BLaER1 treated with 17β-estradiol and CSF1 and Interleukin-3, amounts not matched to agents 10 nM and 100 nM (cell line): ENCODE data around the gene CST3.

Experiments
- H3K27ac ChIP-seq, 11 experiments: shearing (Covaris generic); formaldehyde crosslinking; 2 replicates each; pipeline ENCODE4 v1.8.1; 2022
- H3K27me3 ChIP-seq, 11 experiments: shearing (Covaris generic); formaldehyde crosslinking; 2 replicates each; pipeline ENCODE4 v1.8.1; 2022
- H3K36me3 ChIP-seq, 11 experiments: shearing (Covaris generic); formaldehyde crosslinking; 2 replicates each; pipeline ENCODE4 v1.8.1; 2022
- H3K4me1 ChIP-seq, 10 experiments: shearing (Covaris generic); formaldehyde crosslinking; 2 replicates each; pipeline ENCODE4 v1.8.1; 2022
- H3K4me2 ChIP-seq, 11 experiments: shearing (Covaris generic); formaldehyde crosslinking; 2 replicates each; pipeline ENCODE4 v1.8.1; 2022
- H3K4me3 ChIP-seq, 10 experiments: shearing (Covaris generic); formaldehyde crosslinking; 2 replicates each; pipeline ENCODE4 v1.8.1; 2022
- H3K9ac ChIP-seq, 11 experiments: shearing (Covaris generic); formaldehyde crosslinking; 2 replicates each; pipeline ENCODE4 v1.8.1; 2022
- H3K9me3 ChIP-seq, 11 experiments: shearing (Covaris generic); formaldehyde crosslinking; replicated peaks in 1 of 11; 2 replicates each; pipeline ENCODE4 v1.8.1; 2022
- H4K20me1 ChIP-seq, 11 experiments: shearing (Covaris generic); formaldehyde crosslinking; 2 replicates each; pipeline ENCODE4 v1.8.1; 2022
- Cebpa-rat ChIP-seq, 11 experiments: shearing (Covaris generic); IDR thresholded peaks; 2 replicates each; pipeline ENCODE4 v1.8.1; 2022

Gene CST3

GRCh38 chr20:23673209-23673608 is 35.5 kb upstream of the CST3 start:
- Histone ChIP-seq H3K27me3 (no peaks in the 10 kb centered on the region), H3K36me3 (no peaks in the 10 kb centered on the region), H3K9ac (no peak overlapping the region), H3K9me3 (no peaks in the 10 kb centered on the region), H4K20me1 (no peaks in the 10 kb centered on the region), H3K27ac (no peak overlapping the region), H3K4me2 (no peak overlapping the region), H3K4me3 (no peak overlapping the region), H3K4me1 (peaks cover 0 to 7% (median 6%) of the 10 kb centered on the region in 10 experiments; a peak in 14 of 20 replicates)
- no peak for TF ChIP-seq Cebpa-rat (IDR thresholded peaks at IDR 0.05)

- Histone ChIP-seq H3K4me1 (peaks cover 5 to 18% (median 16%) of the 10 kb centered on the region in 10 experiments; a peak in 18 of 20 replicates), H4K20me1 (no peaks in the 10 kb centered on the region), H3K4me2 (no peak overlapping the region), H3K27me3 (no peaks in the 10 kb centered on the region), H3K27ac (no peak overlapping the region), H3K36me3 (no peaks in the 10 kb centered on the region), H3K9ac (no peak overlapping the region), H3K9me3 (no peaks in the 10 kb centered on the region), H3K4me3 (no peak overlapping the region)
- no peak for TF ChIP-seq Cebpa-rat (IDR thresholded peaks at IDR 0.05)
These were observed 34.4 kb upstream of the CST3 start for GRCh38 chr20:23672158-23672557.

- H3K27me3 ChIP-seq, result no peaks in the 10 kb centered on the region
- H3K4me2 ChIP-seq, result no peak overlapping the region
- H3K9ac ChIP-seq, result no peak overlapping the region
- no peak for TF ChIP-seq Cebpa-rat (IDR thresholded peaks at IDR 0.05)
- H3K9me3 ChIP-seq, result no peaks in the 10 kb centered on the region
- H3K4me3 ChIP-seq, result no peak overlapping the region
- no peak overlapping the region for H3K27ac ChIP-seq
- H4K20me1 ChIP-seq, result no peaks in the 10 kb centered on the region
- no peaks in the 10 kb centered on the region for H3K36me3 ChIP-seq
- H3K4me1 ChIP-seq, result peaks cover 11 to 25% (median 23%) of the 10 kb centered on the region in 10 experiments; a peak in 19 of 20 replicates
These were observed 33.7 kb upstream of the CST3 start for GRCh38 chr20:23671479-23671878.

- no peaks in the 10 kb centered on the region for H4K20me1 ChIP-seq
- H3K9ac ChIP-seq, result no peak overlapping the region
- no peak overlapping the region for H3K4me2 ChIP-seq
- no peaks in the 10 kb centered on the region for H3K9me3 ChIP-seq
- H3K4me3 ChIP-seq, result no peak overlapping the region
- H3K27ac ChIP-seq, result no peak overlapping the region
- no peak for TF ChIP-seq Cebpa-rat (IDR thresholded peaks at IDR 0.05)
- no peaks in the 10 kb centered on the region for H3K36me3 ChIP-seq
- H3K27me3 ChIP-seq, result no peaks in the 10 kb centered on the region
- peaks cover 16 to 33% (median 30%) of the 10 kb centered on the region in 10 experiments; a peak in 19 of 20 replicates for H3K4me1 ChIP-seq
These were observed 32.6 kb upstream of the CST3 start for GRCh38 chr20:23670361-23670760.

- Histone ChIP-seq H3K9me3 (no peaks in the 10 kb centered on the region), H3K4me1 (peaks cover 16 to 34% (median 33%) of the 10 kb centered on the region in 10 experiments; a peak in 19 of 20 replicates), H3K9ac (no peak overlapping the region), H4K20me1 (no peaks in the 10 kb centered on the region), H3K36me3 (no peaks in the 10 kb centered on the region), H3K4me2 (no peak overlapping the region), H3K27me3 (no peaks in the 10 kb centered on the region), H3K4me3 (no peak overlapping the region), H3K27ac (no peak overlapping the region)
- no peak for TF ChIP-seq Cebpa-rat (IDR thresholded peaks at IDR 0.05)
These were observed 32.1 kb upstream of the CST3 start for GRCh38 chr20:23669866-23670265.

- H3K27me3 ChIP-seq, result no peaks in the 10 kb centered on the region
- no peaks in the 10 kb centered on the region for H4K20me1 ChIP-seq
- TF ChIP-seq Cebpa-rat (IDR thresholded peaks at IDR 0.05), result no peak
- H3K4me3 ChIP-seq, result no peak overlapping the region
- no peaks in the 10 kb centered on the region for H3K36me3 ChIP-seq
- no peak overlapping the region for H3K4me2 ChIP-seq
- H3K4me1 ChIP-seq, result peaks cover 16 to 39% (median 36%) of the 10 kb centered on the region in 10 experiments; a peak in 19 of 20 replicates
- no peak overlapping the region for H3K27ac ChIP-seq
- H3K9ac ChIP-seq, result no peak overlapping the region
- H3K9me3 ChIP-seq, result no peaks in the 10 kb centered on the region
These were observed 31.6 kb upstream of the CST3 start for GRCh38 chr20:23669327-23669726.

GRCh38 chr20:23668477-23668951 is 30.8 kb upstream of the CST3 start:
- Histone ChIP-seq H3K4me1 (peaks cover 16 to 45% (median 41%) of the 10 kb centered on the region in 10 experiments; a peak in 19 of 20 replicates), H4K20me1 (no peaks in the 10 kb centered on the region), H3K4me2 (peak overlapping the region in 8 of 11 experiments; percentile 15 to 89 (median 80); a peak in 13 of 22 replicates), H3K27me3 (no peaks in the 10 kb centered on the region), H3K9me3 (no peaks in the 10 kb centered on the region), H3K36me3 (no peaks in the 10 kb centered on the region), H3K27ac (no peak overlapping the region), H3K9ac (no peak overlapping the region), H3K4me3 (no peak overlapping the region)
- no peak for TF ChIP-seq Cebpa-rat (IDR thresholded peaks at IDR 0.05)

- H3K9me3 ChIP-seq, result no peaks in the 10 kb centered on the region
- no peaks in the 10 kb centered on the region for H4K20me1 ChIP-seq
- no peak for TF ChIP-seq Cebpa-rat (IDR thresholded peaks at IDR 0.05)
- H3K4me3 ChIP-seq, result no peak overlapping the region
- H3K4me1 ChIP-seq, result peaks cover 16 to 51% (median 42%) of the 10 kb centered on the region in 10 experiments; a peak in 19 of 20 replicates
- no peak overlapping the region for H3K9ac ChIP-seq
- H3K27ac ChIP-seq, result no peak overlapping the region
- peak overlapping the region in 9 of 11 experiments; percentile 15 to 89 (median 79); a peak in 15 of 22 replicates for H3K4me2 ChIP-seq
- no peaks in the 10 kb centered on the region for H3K27me3 ChIP-seq
- no peaks in the 10 kb centered on the region for H3K36me3 ChIP-seq
These were observed 29.9 kb upstream of the CST3 start for GRCh38 chr20:23667666-23668065.

- Histone ChIP-seq H3K4me3 (peak overlapping the region in 1 of 10 experiments; percentile 28; a peak in 2 of 20 replicates), H3K9ac (peak overlapping the region in 1 of 11 experiments; percentile 32; a peak in 1 of 22 replicates)
These were observed 28.9 kb upstream of the CST3 start for GRCh38 chr20:23666698-23667097.

GRCh38 chr20:23666189-23666588 is 28.4 kb upstream of the CST3 start:
- H3K27me3 ChIP-seq, result no peaks in the 10 kb centered on the region
- H3K27ac ChIP-seq, result 0 out of 22 replicates have a peak overlapping the region, but pooled peaks of 1 of the 11 experiments have one; percentile 13
- H3K4me2 ChIP-seq, result peak overlapping the region; percentile 20 to 89 (median 78); a peak in 21 of 22 replicates
- H4K20me1 ChIP-seq, result no peaks in the 10 kb centered on the region
- peak overlapping the region in 1 of 11 experiments; percentile 32; a peak in 1 of 22 replicates for H3K9ac ChIP-seq
- no peaks in the 10 kb centered on the region for H3K36me3 ChIP-seq
- H3K9me3 ChIP-seq, result no peaks in the 10 kb centered on the region
- no peak for TF ChIP-seq Cebpa-rat (IDR thresholded peaks at IDR 0.05)
- H3K4me3 ChIP-seq, result no peak overlapping the region; a peak in 1 of 20 replicates
- peaks cover 16 to 51% (median 43%) of the 10 kb centered on the region in 10 experiments; a peak in 19 of 20 replicates for H3K4me1 ChIP-seq

More at GRCh38 chr20:23666698-23667097, 28.9 kb upstream of the CST3 start:
- peak overlapping the region; percentile 20 to 89 (median 78); a peak in 21 of 22 replicates for H3K4me2 ChIP-seq
- no peaks in the 10 kb centered on the region for H3K36me3 ChIP-seq
- no peaks in the 10 kb centered on the region for H3K9me3 ChIP-seq
- H4K20me1 ChIP-seq, result no peaks in the 10 kb centered on the region
- H3K4me1 ChIP-seq, result peaks cover 16 to 51% (median 42%) of the 10 kb centered on the region in 10 experiments; a peak in 19 of 20 replicates
- 0 out of 22 replicates have a peak overlapping the region, but pooled peaks of 1 of the 11 experiments have one; percentile 13 for H3K27ac ChIP-seq
- no peaks in the 10 kb centered on the region for H3K27me3 ChIP-seq
- no peak for TF ChIP-seq Cebpa-rat (IDR thresholded peaks at IDR 0.05)
